Transverse colon (tissue), 4 donors: ENCODE measurements around the gene GBE1. TPM values are rescaled to one million over a fixed set of nuclear protein-coding genes. Genes with fewer than 3 reads are reported as not detected.

Experiments
- DNase-seq: peaks from one replicate; pipeline ENCODE4 v3.0.0-alpha.2; 2019
- H3K27ac ChIP-seq, 4 donors: fragments of 200-600 bp; sonication (generic); 2 replicates each; pipeline ENCODE4 v1.5.1; 2016 to 2018; ENCODE audit warnings: inconsistent platforms in 4 of 4
- H3K27me3 ChIP-seq: fragments of 200-600 bp; sonication (generic); 2 replicates; pipeline ENCODE4 v1.5.1; 2017; ENCODE audit warnings: inconsistent platforms
- H3K36me3 ChIP-seq, 4 donors: fragments of 200-600 bp; sonication (generic); 2 replicates each; pipeline ENCODE4 v1.5.1; 2017 to 2019; ENCODE audit warnings: inconsistent platforms in 4 of 4
- H3K4me1 ChIP-seq, 4 donors: fragments of 200-600 bp; sonication (generic); 2 replicates each; pipeline ENCODE4 v1.5.1; 2017 to 2020; ENCODE audit warnings: inconsistent platforms in 4 of 4
- H3K4me3 ChIP-seq, 4 donors: fragments of 200-600 bp; sonication (generic); 1 replicate in 1 of 4; 2 replicates in 3 of 4; pipeline versions ENCODE4 v1.5.1 to v1.6.1; 2017 to 2019; ENCODE audit warnings: inconsistent platforms in 4 of 4
- H3K9me3 ChIP-seq, 2 donors: fragments of 200-600 bp; sonication (generic); 2 replicates each; pipeline ENCODE4 v1.5.1; 2017 to 2019; ENCODE audit warnings: inconsistent platforms in 2 of 2
- EP300 ChIP-seq: sonication (generic); formaldehyde crosslinking; IDR thresholded peaks from one replicate; pipeline ENCODE4 v1.6.1; 2017; ENCODE audit warnings: antibody characterized with exemption, low read depth
- POLR2A ChIP-seq: fragments of 450-650 bp; IDR thresholded peaks from one replicate; pipeline ENCODE4 v1.6.1; 2016; ENCODE audit warnings: antibody characterized with exemption, mild to moderate bottlenecking, moderate library complexity
- POLR2AphosphoS5 ChIP-seq, 3 donors: sonication (generic); formaldehyde crosslinking; IDR thresholded peaks; one replicate each; pipeline ENCODE4 v1.6.1; 2016; ENCODE audit warnings: antibody characterized with exemption in 3 of 3
- WGBS, 2 donors: methylation state at CpG; one replicate each; pipeline ENCODE4 v1.1.5; 2018; ENCODE audit warnings: low coverage in 1 of 2; 5-methylcytosine and 5-hydroxymethylcytosine counted together
- in situ Hi-C, 4 donors: fragments of 200-750 bp; cut with MboI; loops; one replicate each; pipeline versions ENCODE4 v1.15.0 to v1.15.1; 2017; ENCODE audit warnings: low sequenced_read_pairs in 3 of 4, low pct_ligation_motif_present in 1 of 4, low pct_unique_long_range_greater_than_20kb in 1 of 4
- intact Hi-C: fragments of 100-400 bp; cut with DNase I; formaldehyde crosslinking; loops from one replicate; pipeline ENCODE4 v1.15.1; 2023; ENCODE audit warnings: low total_unique reads
- total RNA-seq, 4 donors: library from RNA; depleted of rRNA; stranded (reverse); fragments of >200 nt; gene quantifications; one replicate each; pipeline ENCODE4 v1.1.0, GENCODE V29; 2016
- TF ChIP-seq, protein P1 (sequence below), 5 experiments: fragments of 200-600 bp in 3 of 5; fragments of 450-650 bp in 2 of 5; sonication (generic) in 3 of 5; IDR thresholded peaks; 1 replicate in 2 of 5; 2 replicates in 3 of 5; pipeline ENCODE4 v1.5.1; 2016 to 2017; ENCODE audit warnings: antibody characterized with exemption in 5 of 5, inconsistent platforms in 3 of 5, mild to moderate bottlenecking in 2 of 5, moderate library complexity in 1 of 5

Gene GBE1
- total RNA-seq, 4 donors from 2014 or later, result 3.0 to 24.3 (median 16.7) TPM

DNA sequence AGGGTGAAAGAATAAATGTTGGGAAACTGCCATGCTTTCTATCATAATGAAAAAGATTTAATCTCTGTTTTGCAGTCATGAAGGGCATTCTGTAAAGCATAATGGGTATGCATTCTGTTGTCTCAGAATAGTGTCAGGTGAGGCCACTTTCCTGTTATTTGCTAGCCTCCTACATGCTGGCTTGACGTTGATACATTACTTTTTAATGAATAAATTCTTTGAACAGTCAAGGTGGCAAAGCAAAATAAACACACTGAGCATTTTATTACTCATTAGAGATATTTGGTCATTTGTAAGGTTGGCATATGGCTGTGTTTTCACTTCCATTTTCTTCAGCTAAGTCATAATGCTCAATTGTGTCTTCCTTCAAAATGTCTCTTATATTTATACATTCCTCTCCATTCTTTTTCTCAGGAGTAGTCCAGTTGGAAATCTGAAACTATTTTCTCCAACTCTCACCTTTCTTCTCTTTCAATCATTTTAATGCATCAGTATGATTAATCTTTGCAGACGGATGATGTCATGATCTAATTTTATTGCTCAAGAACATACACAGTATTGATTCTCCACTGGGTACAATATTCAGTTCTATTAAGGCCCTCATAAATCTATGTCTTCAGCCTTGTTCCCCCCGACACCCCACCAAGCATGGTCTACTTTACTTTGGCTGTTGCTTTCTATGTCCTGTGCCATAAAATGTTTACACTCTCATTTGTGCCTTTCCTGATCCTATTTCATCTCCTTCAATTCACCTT lies 290.7 kb downstream of the GBE1 start:
- in situ Hi-C loops, result no loop called here
- Histone ChIP-seq H3K27ac (no peak overlapping the region), H3K27me3 (no peaks in the 10 kb centered on the region), H3K4me1 (peaks cover 0 to 18% (median 2%) of the 10 kb centered on the region in 4 donors), H3K36me3 (no peaks in the 10 kb centered on the region), H3K4me3 (no peak overlapping the region), H3K9me3 (no peaks in the 10 kb centered on the region)
- intact Hi-C loops, result no loop called here
- 81 to 83% methylated on average over 3 of the region's 3 CpGs for WGBS, 2 donors
- DNase-seq, result no peak
- TF ChIP-seq EP300 (no peak), POLR2AphosphoS5 (IDR thresholded peaks at IDR 0.05) (no peak), POLR2A (no peak)
- TF ChIP-seq, protein P1, sequence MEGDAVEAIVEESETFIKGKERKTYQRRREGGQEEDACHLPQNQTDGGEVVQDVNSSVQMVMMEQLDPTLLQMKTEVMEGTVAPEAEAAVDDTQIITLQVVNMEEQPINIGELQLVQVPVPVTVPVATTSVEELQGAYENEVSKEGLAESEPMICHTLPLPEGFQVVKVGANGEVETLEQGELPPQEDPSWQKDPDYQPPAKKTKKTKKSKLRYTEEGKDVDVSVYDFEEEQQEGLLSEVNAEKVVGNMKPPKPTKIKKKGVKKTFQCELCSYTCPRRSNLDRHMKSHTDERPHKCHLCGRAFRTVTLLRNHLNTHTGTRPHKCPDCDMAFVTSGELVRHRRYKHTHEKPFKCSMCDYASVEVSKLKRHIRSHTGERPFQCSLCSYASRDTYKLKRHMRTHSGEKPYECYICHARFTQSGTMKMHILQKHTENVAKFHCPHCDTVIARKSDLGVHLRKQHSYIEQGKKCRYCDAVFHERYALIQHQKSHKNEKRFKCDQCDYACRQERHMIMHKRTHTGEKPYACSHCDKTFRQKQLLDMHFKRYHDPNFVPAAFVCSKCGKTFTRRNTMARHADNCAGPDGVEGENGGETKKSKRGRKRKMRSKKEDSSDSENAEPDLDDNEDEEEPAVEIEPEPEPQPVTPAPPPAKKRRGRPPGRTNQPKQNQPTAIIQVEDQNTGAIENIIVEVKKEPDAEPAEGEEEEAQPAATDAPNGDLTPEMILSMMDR (IDR thresholded peaks at IDR 0.05), result no peak

DNA sequence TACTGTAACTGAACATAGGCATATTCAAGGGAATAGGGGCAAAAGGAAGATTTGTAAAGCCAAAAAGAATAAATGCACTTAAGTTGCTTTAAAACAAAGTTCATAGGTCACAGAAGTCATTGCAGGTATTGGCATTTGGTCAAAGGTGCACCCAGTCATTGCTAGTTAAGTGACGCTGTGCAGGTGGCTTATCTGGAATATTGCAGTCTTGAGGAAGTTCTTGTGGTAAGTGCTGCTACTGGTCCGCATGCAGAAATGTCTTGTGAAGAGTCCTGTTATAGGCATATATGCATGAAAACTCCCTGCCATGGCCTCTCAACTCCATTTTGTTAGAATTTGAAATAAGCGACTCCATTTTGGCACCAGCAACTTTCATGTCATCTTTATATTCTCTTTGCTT lies 293.1 kb downstream of the GBE1 start:
- H3K9me3 ChIP-seq, result no peaks in the 10 kb centered on the region
- no peak overlapping the region for H3K27ac ChIP-seq
- H3K4me3 ChIP-seq, result no peak overlapping the region
- peaks cover 0 to 18% (median 2%) of the 10 kb centered on the region in 4 donors for H3K4me1 ChIP-seq
- peak; percentile 34 for DNase-seq
- H3K36me3 ChIP-seq, result no peaks in the 10 kb centered on the region
- no peaks in the 10 kb centered on the region for H3K27me3 ChIP-seq
- TF ChIP-seq EP300 (no peak), POLR2AphosphoS5 (IDR thresholded peaks at IDR 0.05) (peak in 1 of 3 donors; percentile 11)
- WGBS, 2 donors, result 62 to 76% methylated on average over 2 to 3 of the region's 3 CpGs
- intact Hi-C loops (no loop called here), in situ Hi-C loops (no loop called here)

DNA sequence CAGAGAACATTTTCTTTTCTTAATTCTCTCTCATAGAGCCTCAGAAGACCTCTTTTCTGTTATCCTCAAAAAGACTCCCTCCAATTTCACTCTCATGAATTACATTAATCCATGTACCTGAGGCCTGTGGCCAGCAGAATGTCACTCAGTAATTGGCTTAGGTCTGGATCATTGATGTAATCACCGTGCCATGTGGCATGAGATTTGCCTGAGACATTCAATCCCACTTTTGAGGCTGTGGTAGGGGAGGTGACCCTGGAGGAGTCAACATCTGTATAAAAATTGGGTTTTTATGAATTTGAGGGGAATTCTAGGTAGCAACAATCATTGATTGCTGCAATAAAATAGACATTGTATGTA lies 295.3 kb downstream of the GBE1 start:
- H3K4me3 ChIP-seq, result no peak overlapping the region
- H3K27ac ChIP-seq, result no peak overlapping the region
- no peaks in the 10 kb centered on the region for H3K9me3 ChIP-seq
- in situ Hi-C loops, result no loop called here
- intact Hi-C loops, result no loop called here
- WGBS, 2 donors, result 90% methylated on average over 1 of the region's 1 CpG; no CpG with 5 or more reads in 1 of the 2 donors
- TF ChIP-seq EP300, result no peak
- TF ChIP-seq, protein P1 (IDR thresholded peaks at IDR 0.05), result no peak
- TF ChIP-seq POLR2A, result no peak
- TF ChIP-seq POLR2AphosphoS5 (IDR thresholded peaks at IDR 0.05), result no peak
- no peaks in the 10 kb centered on the region for H3K36me3 ChIP-seq
- peaks cover 0 to 25% (median 2%) of the 10 kb centered on the region in 4 donors for H3K4me1 ChIP-seq
- DNase-seq, result no peak
- no peaks in the 10 kb centered on the region for H3K27me3 ChIP-seq

DNA sequence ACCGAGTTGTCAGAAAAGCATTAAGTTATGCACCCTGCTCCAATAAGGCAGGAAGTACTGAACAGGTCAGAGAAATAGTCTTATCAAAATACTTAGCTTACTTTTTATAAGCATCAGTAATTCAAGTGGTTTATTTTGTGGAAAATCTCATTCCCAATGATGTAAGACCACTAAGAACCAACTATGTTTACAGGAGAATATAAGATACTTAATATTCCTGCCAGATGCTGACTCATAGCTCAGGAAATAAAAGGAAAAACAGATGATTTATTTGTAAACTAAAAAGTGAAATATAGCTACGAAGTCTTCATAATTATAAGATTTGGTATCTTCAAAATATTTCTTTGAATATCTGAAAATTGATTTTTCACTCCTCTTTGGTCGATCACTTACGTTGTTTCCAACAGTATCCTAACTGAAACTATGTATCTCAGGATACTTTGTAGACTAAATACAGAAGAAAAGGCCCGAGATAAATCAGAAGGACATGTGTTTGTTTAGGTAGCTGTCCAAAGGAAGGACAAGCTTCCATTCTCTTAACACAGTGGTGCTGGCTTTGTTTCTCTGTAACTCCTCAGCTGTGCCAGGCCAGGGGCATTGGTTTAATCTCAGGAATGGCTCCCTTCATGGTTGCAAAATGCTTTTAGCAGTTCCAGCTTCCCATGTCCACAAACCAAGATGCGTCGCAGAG lies 295.8 kb downstream of the GBE1 start:
- WGBS, 2 donors, result 75 to 80% methylated on average over 7 of the region's 7 CpGs
- intact Hi-C loops (no loop called here), in situ Hi-C loops (no loop called here)
- Histone ChIP-seq H3K27ac (no peak overlapping the region), H3K4me1 (peaks cover 0 to 25% (median 2%) of the 10 kb centered on the region in 4 donors), H3K9me3 (no peaks in the 10 kb centered on the region), H3K36me3 (no peaks in the 10 kb centered on the region), H3K27me3 (no peaks in the 10 kb centered on the region), H3K4me3 (no peak overlapping the region)
- no peak for TF ChIP-seq POLR2AphosphoS5 (IDR thresholded peaks at IDR 0.05)
- TF ChIP-seq EP300, result no peak
- TF ChIP-seq POLR2A, result no peak
- TF ChIP-seq, protein P1 (IDR thresholded peaks at IDR 0.05), result no peak
- no peak for DNase-seq
